Vagina (tissue), 2 donors: Measurements from ENCODE around the gene CXCR3. TPM values are rescaled to one million over a fixed set of nuclear protein-coding genes. Genes with fewer than 3 reads are reported as not detected.
"Not testable (repeated sequence)": the region's sequence is repeated elsewhere in the genome, so short reads cannot be mapped to it uniquely, and the experiment has no call there.

Source experiments
- DNase-seq, 2 donors: peaks; one replicate each; pipeline ENCODE4 v3.0.0-alpha.2; 2017; ENCODE audit errors: extremely low spot score in 2 of 2
- H3K27ac ChIP-seq: fragments of 200-600 bp; sonication (generic); one replicate; pipeline ENCODE4 v1.5.1; 2019
- H3K27me3 ChIP-seq: fragments of 200-600 bp; sonication (generic); one replicate; pipeline ENCODE4 v1.5.1; 2019
- H3K36me3 ChIP-seq, 2 donors: fragments of 200-600 bp; sonication (generic); one replicate each; pipeline ENCODE4 v1.5.1; 2017 to 2019
- H3K4me1 ChIP-seq: fragments of 200-600 bp; sonication (generic); one replicate; pipeline ENCODE4 v1.5.1; 2019
- H3K4me3 ChIP-seq, 2 donors: fragments of 200-600 bp; sonication (generic); 1 replicate in 1 of 2; 2 replicates in 1 of 2; pipeline ENCODE4 v1.5.1; 2016 to 2019
- H3K9me3 ChIP-seq: fragments of 200-600 bp; sonication (generic); one replicate; pipeline ENCODE4 v1.5.1; 2019
- POLR2A ChIP-seq, 2 donors: fragments of 450-650 bp; IDR thresholded peaks; one replicate each; pipeline ENCODE4 v1.6.1; 2017; ENCODE audit warnings: antibody characterized with exemption in 2 of 2, mild to moderate bottlenecking in 2 of 2, moderate library complexity in 2 of 2
- POLR2AphosphoS5 ChIP-seq, 2 donors: sonication (generic); formaldehyde crosslinking; IDR thresholded peaks; one replicate each; pipeline ENCODE4 v1.9.0; 2017; ENCODE audit warnings: antibody characterized with exemption in 2 of 2, mild to moderate bottlenecking in 2 of 2, low read depth in 1 of 2; ENCODE audit not compliant: insufficient read depth in 1 of 2
- intact Hi-C: fragments of 100-400 bp; cut with DNase I; formaldehyde crosslinking; loops from one replicate; pipeline ENCODE4 v1.15.1; 2023
- total RNA-seq: library from RNA; depleted of rRNA; stranded (reverse); fragments of >200 nt; gene quantifications from one replicate; pipeline ENCODE4 v1.2.3, GENCODE V29; 2016
- TF ChIP-seq, protein P1 (sequence below), 3 experiments: fragments of 450-650 bp in 2 of 3; fragments of 200-600 bp in 1 of 3; sonication (generic) in 1 of 3; IDR thresholded peaks; one replicate each; pipeline ENCODE4 v1.5.1; 2017 to 2019; ENCODE audit warnings: antibody characterized with exemption in 3 of 3, mild to moderate bottlenecking in 2 of 3, moderate library complexity in 2 of 3

Gene CXCR3
- total RNA-seq, 1 donor from 2014 or later = not detected

DNA sequence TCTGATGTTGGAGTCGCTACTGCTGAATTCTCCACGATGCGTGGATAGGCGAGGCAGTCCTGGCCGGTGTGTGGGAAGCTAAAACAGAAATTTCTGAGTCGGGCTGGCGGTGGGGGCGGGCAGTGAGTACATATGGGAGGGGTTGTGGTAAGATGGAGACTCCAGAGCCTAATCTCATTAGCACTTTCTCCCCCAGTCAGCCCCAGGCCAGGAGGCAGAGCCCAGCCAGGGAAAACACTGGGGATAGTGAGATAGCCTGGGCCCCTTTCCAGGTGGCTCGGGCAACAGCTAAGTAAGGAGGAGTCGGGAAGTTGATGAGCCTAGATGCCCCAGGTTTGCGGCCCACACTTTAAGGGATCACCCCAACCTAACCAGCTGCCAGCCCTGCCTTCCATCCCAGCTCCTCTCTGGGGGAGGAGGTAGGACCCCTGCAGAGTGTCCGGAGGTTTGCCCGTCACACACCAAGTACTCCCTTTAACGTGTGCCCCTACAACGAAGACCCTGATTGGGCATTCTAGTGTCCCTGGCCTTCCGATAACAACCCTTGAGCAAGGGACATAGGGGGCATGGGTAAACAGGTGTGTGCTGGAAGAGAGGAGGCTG is 46.7 kb upstream of the CXCR3 start:
- no peak for TF ChIP-seq POLR2AphosphoS5 (IDR thresholded peaks at IDR 0.05; ENCODE audit: insufficient read depth in 1 of 2, low read depth in 1 of 2)
- TF ChIP-seq POLR2A (IDR thresholded peaks at IDR 0.05) = no peak
- TF ChIP-seq, protein P1, sequence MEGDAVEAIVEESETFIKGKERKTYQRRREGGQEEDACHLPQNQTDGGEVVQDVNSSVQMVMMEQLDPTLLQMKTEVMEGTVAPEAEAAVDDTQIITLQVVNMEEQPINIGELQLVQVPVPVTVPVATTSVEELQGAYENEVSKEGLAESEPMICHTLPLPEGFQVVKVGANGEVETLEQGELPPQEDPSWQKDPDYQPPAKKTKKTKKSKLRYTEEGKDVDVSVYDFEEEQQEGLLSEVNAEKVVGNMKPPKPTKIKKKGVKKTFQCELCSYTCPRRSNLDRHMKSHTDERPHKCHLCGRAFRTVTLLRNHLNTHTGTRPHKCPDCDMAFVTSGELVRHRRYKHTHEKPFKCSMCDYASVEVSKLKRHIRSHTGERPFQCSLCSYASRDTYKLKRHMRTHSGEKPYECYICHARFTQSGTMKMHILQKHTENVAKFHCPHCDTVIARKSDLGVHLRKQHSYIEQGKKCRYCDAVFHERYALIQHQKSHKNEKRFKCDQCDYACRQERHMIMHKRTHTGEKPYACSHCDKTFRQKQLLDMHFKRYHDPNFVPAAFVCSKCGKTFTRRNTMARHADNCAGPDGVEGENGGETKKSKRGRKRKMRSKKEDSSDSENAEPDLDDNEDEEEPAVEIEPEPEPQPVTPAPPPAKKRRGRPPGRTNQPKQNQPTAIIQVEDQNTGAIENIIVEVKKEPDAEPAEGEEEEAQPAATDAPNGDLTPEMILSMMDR (IDR thresholded peaks at IDR 0.05) = no peak
- DNase-seq = peak in 1 of 2 donors; percentile 70
- Histone ChIP-seq H3K36me3 (no peaks in the 10 kb centered on the region), H3K27ac (no peak overlapping the region), H3K4me1 (no peaks in the 10 kb centered on the region), H3K9me3 (no peaks in the 10 kb centered on the region), H3K27me3 (no peaks in the 10 kb centered on the region), H3K4me3 (no peak overlapping the region)
- intact Hi-C loops = no loop called here

DNA sequence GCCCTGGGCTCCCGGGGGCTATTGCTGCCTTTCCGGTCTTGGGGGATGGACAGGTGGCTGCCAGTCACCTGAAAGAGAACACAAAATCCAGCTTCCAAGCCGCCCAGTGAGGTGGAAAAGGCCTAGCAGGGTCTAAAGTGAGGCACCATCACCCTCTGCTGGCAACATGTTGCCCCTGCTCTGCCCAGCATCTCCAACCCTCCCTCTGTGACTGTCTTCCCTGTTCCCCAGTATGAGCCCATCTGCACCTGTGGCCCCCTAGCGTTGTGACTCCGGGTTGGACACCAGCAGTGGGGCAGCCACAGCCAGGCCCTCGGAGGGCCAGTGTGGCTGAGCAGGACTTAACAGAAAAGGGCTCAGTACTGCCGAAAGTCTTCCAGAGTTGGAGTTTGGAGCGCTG is 45.9 kb upstream of the CXCR3 start:
- H3K4me1 ChIP-seq, intact Hi-C loops, H3K36me3 ChIP-seq, H3K27me3 ChIP-seq, H3K27ac ChIP-seq, H3K9me3 ChIP-seq, H3K4me3 ChIP-seq: not testable (repeated sequence)
- peak in 1 of 2 donors; percentile 37 for DNase-seq

DNA sequence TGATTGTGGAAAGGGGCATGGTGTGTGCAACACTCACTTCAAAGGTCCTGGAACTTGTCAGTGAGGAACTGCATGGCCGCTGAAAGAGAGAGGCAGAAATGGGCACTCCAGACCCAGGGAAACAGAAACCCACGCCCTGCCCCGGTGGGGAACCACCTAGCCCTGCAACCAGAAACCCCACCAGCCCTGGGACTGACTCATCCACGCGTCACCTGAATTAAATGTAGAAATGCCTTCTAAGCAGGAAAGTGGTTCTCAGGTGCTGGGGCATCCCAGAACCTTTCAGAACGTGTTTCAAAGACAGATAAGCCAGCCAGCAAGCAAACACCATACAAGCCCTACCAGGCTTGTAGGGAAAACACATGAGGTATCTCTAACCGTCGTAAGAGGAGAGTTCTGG is 44.9 kb upstream of the CXCR3 start:
- H3K36me3 ChIP-seq, H3K4me1 ChIP-seq, intact Hi-C loops, H3K27ac ChIP-seq, H3K27me3 ChIP-seq, H3K4me3 ChIP-seq, H3K9me3 ChIP-seq: not testable (repeated sequence)
- DNase-seq = peak in 1 of 2 donors; percentile 42

DNA sequence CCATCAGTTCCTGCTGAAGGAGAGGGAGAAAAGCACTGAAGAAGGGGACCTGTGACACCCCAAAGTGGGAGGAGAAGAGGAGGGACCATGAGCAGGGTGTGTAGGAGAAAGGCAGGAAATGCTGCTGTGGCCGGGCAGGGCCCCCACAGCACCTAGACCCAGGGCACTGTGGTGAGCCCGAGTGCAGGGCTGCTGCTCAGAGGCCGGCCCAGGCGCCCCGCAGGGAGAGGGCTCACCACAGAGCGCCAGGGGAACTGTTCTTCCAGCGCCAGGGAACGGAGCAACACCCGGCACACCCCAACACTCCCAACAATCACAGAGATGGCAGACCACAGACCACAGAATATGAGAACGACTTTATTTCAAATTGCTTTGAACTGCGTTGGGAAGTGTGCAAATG is 44.3 kb upstream of the CXCR3 start:
- H3K4me1 ChIP-seq, H3K27me3 ChIP-seq, H3K36me3 ChIP-seq, H3K27ac ChIP-seq, intact Hi-C loops, H3K9me3 ChIP-seq, H3K4me3 ChIP-seq: not testable (repeated sequence)
- DNase-seq = peak in 1 of 2 donors; percentile 22

DNA sequence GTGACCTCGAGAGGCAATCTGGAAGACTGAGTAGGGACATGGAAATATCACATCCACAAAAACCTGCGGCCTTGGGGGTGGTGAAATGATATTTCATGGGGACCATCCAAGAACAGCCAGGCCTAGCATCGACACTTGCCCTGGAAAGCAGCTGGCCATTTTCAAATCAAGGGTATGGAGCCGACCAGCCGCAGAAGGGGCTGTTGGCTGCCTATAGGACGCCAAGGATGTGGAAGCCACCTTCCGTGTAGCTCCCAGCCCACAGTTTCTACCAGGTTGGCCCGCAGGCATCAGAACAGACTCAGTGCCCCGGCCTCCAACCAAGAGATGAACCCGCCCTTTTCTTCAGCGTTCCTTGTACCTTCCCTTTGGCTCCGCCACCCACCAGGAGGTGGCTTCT is 43.6 kb upstream of the CXCR3 start:
- H3K27me3 ChIP-seq = no peaks in the 10 kb centered on the region
- no peaks in the 10 kb centered on the region for H3K9me3 ChIP-seq
- H3K36me3 ChIP-seq = no peaks in the 10 kb centered on the region
- H3K4me3 ChIP-seq = no peak overlapping the region
- no peaks in the 10 kb centered on the region for H3K4me1 ChIP-seq
- TF ChIP-seq POLR2AphosphoS5 (IDR thresholded peaks at IDR 0.05; ENCODE audit: insufficient read depth in 1 of 2, low read depth in 1 of 2) (no peak), POLR2A (IDR thresholded peaks at IDR 0.05) (no peak)
- TF ChIP-seq, protein P1 (IDR thresholded peaks at IDR 0.05) = no peak
- peak in 1 of 2 donors; percentile 67 for DNase-seq
- intact Hi-C loops = no loop called here
- no peak overlapping the region for H3K27ac ChIP-seq

DNA sequence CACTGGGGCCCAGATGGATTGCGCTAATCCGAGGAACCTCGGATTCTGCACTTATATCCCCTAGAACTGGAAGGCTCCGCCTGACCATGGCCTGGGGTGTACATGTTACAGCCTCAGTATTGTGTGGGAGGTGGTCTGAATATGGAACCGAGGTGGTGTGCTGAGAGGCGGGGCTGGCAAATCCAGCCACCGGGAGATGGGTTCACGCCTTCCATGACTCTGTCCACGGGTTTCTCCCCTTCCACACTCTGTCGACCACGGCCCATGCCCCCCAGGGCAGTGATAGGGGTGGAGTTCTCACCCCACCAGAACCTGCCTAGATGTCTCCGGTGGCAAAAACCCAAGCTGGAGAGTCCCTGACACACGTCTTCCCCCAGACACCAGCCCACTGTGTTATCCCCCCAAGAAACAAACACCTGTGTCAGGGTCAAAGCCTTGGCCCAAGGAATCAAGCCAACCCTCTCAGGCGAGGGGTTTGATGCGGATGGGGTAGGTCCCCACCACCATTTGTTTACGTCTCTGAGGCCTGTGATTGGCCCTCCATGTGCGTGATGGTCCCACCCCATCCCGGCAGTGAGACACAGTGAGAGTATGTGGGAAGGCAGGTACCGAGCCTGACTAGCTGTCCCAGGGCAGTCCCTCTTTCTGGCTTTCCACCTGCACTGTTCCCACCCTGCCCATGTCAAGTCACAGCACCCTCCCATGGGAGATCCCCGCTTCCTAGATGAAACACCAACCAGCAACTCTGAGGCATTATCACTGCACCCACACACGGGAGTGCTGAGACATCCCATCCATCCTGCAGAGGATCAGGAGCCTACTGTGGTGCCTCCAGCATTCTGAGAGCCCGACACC is 42.5 kb upstream of the CXCR3 start:
- DNase-seq = peak in 1 of 2 donors; percentile 62
- H3K4me3 ChIP-seq = no peak overlapping the region
- H3K9me3 ChIP-seq = no peaks in the 10 kb centered on the region
- intact Hi-C loops = no loop called here
- no peak overlapping the region for H3K27ac ChIP-seq
- H3K27me3 ChIP-seq = no peaks in the 10 kb centered on the region
- no peaks in the 10 kb centered on the region for H3K36me3 ChIP-seq
- no peaks in the 10 kb centered on the region for H3K4me1 ChIP-seq
- no peak for TF ChIP-seq POLR2AphosphoS5 (IDR thresholded peaks at IDR 0.05; ENCODE audit: insufficient read depth in 1 of 2, low read depth in 1 of 2)
- TF ChIP-seq POLR2A (IDR thresholded peaks at IDR 0.05) = no peak
- TF ChIP-seq, protein P1 (IDR thresholded peaks at IDR 0.05) = no peak
